ENCODE results near the gene TSPAN1. TPM values are rescaled to one million over a fixed set of nuclear protein-coding genes. Genes with fewer than 3 reads are reported as not detected.

Gene TSPAN1
- total RNA-seq, 1 experiment from 2014 or later, result 5.9 TPM

DNA sequence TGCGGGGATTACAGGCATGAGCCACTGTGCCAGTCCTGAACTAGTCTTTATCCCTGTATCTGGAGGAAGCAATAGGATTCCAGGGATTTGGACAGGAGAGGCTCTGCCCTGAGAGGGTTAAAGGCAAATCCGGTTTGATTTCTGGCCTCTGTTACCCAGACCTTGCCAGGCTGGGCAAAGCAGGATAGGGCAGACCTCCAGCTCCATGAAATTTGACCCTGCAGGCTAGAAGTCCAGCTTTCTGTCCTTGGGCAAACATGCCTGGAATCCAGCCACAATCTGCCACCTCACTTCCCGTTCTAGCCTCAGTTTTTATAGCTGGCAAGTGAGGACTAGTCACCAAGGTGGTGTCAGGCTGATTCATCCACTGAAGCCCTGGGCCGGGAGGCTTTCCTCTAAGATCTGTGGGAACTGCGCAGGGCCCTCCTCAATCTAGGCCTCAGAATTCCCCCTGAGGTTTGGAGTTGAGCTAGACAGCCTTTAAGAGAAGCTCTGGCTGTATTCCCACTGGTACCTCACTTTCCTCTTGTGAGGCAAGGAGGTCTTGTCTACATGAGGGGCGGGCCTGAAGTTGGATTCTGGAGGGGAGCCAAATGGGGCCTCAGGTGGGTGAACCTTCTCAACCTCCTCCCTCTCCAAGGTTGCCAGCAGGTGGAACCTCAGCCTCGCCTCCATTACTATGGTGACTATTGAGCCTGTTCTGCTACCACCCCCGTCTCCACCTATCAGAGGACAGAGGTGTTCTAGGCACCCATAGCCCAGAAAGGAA is 8.4 kb downstream of the TSPAN1 start:
- in situ Hi-C loops (cut with HindIII; ENCODE audit: low sequenced_read_pairs), result no loop called here

DNA sequence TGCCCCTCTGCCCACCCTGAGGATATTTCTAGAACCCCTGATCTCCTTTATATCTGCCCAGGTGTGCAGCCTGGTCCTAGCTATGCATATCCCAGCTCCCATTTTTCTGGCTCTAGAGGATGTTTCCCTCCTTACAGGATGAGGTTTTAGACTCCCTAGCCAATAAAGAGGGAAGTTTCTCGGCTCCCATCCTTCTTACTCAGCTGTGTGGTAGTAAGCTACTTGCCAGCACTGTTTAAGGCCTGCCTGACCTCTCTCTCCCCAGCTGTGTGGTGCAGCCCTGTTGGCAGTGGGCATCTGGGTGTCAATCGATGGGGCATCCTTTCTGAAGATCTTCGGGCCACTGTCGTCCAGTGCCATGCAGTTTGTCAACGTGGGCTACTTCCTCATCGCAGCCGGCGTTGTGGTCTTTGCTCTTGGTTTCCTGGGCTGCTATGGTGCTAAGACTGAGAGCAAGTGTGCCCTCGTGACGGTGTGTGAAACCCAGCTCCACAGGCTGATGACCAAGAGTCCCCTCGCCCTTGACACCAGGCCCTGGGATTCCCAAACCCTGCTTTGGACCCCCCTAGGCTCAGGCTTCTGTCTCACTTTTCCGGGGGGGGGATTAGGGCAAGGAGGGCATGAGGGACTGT is 9.2 kb downstream of the TSPAN1 start:
- in situ Hi-C loops (cut with HindIII; ENCODE audit: low sequenced_read_pairs), result no loop called here

More for the DNA sequence above, 8.4 kb downstream of the TSPAN1 start:
- DNase-seq (ENCODE audit: low spot score), result peak; percentile 66

DNA sequence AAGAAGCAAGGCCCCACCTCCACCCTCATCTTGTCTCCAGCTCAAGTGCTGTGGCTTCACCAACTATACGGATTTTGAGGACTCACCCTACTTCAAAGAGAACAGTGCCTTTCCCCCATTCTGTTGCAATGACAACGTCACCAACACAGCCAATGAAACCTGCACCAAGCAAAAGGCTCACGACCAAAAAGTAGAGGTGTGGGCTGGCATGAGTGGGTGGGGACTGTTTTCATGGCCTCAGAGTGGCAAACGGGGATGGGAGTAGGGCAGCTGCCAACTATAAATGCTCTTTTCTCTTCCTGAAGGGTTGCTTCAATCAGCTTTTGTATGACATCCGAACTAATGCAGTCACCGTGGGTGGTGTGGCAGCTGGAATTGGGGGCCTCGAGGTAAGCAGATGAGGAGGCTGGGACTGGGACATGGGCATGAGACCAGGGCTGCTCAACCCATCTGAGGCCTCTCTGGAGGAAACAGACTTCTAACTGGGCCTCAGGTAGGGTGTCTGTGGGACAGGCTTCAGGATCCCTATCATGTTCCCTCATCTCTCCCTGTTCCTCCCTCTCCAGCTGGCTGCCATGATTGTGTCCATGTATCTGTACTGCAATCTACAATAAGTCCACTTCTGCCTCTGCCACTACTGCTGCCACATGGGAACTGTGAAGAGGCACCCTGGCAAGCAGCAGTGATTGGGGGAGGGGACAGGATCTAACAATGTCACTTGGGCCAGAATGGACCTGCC is 10.2 kb downstream of the TSPAN1 start:
- in situ Hi-C loops (cut with HindIII; ENCODE audit: low sequenced_read_pairs), result no loop called here
- DNase-seq (ENCODE audit: low spot score), result no peak

More for the DNA sequence above, 9.2 kb downstream of the TSPAN1 start:
- no peak for DNase-seq (ENCODE audit: low spot score)

DNA sequence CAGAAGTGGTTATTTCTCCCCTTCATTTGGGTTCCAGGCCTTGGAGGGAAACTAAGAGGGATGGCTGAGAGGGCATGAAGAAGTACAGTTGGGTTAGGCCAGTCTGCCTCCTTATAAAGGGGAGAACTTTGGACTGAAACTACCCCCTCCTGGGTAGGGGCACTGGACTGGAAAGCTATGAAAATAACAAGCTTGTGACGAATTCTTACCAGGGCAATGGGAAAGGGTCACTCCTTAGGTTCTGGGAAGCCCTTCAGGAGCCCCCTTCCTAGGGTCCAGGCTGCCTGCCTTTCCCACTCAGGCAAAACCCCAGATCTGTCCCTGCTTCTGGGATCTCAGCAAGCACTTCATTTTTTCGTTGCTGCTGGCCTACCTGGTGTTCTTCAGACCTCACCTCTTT is 11.2 kb downstream of the TSPAN1 start:
- DNase-seq (ENCODE audit: low spot score), result no peak
- in situ Hi-C loops (cut with HindIII; ENCODE audit: low sequenced_read_pairs), result no loop called here

DNA sequence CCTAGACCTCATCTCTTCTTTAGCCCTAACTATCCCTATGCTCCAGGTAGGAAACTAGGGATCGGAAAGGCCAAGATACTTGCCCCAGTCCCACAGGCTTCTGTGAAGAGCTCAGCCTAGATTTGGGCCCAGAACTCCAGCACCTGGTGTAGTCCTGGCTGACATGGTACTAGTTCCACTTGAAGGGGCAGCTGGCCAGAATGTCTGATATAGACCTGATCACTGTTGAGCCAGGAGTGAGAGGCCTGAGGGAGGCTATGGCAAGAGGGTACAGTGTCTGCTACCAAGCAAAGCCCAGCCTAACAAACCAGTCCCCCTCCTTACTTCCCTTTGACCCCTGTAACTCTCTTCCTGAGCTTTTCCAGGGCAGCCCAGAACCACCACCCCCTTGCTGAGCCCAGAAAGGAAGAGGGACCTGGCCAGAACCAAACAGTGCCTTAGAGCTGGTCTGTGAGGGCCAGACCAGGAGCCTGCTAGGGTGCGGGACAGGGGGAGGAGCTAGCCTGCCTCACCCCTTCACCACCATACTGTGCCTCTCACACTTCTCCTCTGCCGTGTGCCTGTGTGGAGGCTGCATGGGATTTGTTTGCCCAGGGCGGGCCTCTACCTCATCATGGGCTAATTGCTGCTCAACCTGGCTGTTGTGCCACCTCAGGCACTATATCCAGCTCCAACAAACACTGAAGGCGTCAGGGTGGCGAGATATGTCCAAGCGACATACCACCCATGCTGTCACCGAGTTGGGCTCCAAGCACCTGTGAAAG is 12.4 kb downstream of the TSPAN1 start:
- no peak for DNase-seq (ENCODE audit: low spot score)
- in situ Hi-C loops (cut with HindIII; ENCODE audit: low sequenced_read_pairs), result no loop called here

DNA sequence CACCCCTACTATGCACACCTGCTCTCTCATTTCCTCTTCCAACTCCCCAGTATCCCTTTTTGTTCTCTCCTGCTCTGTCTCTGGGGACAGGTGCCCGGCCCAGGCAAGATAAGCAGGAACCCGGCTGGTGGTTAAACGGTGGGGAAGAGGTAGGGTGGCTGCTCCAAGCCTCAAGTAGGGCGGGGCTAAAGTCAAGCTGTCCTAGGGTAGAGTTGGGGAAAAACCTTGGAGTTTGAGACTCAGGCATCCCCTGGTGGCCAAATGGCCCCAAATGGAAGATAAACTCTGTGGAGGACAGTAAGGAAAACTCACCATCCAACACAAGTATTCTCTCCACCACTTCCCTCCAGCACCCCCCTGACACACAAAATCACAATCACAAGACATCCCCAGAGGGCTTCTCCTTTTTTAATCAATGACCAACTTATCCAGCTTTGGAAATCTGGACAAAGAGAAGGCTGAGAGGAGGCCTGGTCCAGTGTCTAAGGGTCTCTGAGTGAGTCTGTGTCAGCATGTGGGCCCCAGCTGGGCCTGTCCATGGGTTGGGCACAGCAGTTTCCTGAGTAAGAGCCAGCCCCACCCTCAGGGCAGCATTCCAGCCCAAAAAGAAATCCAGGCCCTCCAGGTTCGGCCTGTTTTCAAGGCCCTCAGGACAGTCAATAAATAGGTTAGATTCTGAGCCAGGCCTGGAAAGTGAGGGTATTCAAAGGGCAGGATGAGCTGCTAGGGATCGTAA is 13.6 kb downstream of the TSPAN1 start:
- DNase-seq (ENCODE audit: low spot score), result no peak

DNA sequence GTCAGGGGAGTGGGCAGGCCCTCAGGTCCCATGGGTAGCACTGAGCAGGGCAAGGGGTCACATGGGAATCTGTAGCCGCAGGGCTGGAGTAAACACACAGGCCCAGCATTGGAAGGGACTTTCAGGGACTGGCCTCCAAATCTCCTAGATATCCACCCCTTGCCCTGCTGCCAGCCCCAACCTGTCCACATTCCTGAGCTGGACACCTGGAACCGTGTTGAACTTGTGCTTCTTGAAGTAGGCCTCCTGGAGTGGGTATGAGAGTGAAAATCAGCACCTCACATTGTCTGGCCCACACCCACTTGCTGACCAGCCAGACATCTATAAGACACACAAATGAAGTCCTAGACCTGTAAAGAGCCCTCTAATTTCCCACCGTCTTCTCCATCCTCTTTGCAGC is 15.7 kb downstream of the TSPAN1 start:
- in situ Hi-C loops (cut with HindIII; ENCODE audit: low sequenced_read_pairs), result no loop called here

More for the DNA sequence above, 13.6 kb downstream of the TSPAN1 start:
- in situ Hi-C loops (cut with HindIII; ENCODE audit: low sequenced_read_pairs), result no loop called here

DNA sequence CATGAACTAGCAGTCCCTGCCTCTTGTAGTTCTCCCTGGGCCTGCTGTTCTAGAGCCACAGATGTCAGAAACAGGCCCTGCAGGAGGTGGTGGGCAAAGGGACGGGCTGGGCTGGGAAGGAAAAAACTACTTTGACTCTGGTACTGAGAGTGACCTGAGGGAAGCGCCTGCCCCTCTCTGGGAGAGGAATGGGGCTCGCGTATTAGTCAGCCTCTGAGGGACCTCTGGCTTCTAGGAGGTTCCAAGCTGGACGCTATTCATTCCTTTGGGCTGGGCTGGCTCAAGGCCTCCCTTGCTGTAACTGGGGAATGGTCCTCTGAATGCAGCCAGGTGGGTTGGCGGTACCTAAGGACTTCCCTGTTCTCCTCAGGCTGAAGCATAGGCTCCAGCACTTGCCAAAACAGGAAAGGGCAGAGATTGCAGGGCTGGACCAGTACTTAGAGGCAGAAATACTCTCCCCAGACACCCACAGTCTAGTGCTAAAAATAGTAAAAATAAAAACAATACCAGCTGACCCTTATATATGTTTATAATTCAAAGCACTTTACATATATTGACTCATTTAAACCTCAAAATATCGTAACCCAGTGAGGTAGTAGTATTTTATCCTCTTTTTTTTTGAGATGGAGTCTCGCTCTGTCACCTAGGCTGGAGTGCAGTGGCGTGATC is 16.3 kb downstream of the TSPAN1 start:
- in situ Hi-C loops (cut with HindIII; ENCODE audit: low sequenced_read_pairs), result no loop called here
- no peak for DNase-seq (ENCODE audit: low spot score)

More for the DNA sequence above, 15.7 kb downstream of the TSPAN1 start:
- no peak for DNase-seq (ENCODE audit: low spot score)

DNA sequence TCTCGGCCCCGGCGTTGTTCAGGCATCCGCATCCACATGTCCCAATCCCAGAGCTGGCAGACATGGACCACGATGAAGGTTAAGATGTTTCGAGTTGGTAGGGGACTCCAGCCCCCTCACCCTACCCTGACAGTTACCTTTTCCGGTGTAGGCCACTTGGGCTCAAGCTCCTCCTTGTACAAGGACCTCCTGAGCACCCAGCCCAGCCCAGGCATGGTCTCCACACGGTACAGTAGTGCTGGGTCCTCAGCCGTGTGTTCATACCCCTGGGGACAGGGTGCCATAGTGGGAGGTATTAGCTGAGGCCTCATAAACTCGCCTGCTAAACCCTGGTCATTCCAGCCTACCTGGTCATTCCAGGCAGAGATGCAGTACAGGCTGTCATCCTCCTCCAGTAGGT is 17.3 kb downstream of the TSPAN1 start:
- in situ Hi-C loops (cut with HindIII; ENCODE audit: low sequenced_read_pairs), result no loop called here
- no peak for DNase-seq (ENCODE audit: low spot score)

DNA sequence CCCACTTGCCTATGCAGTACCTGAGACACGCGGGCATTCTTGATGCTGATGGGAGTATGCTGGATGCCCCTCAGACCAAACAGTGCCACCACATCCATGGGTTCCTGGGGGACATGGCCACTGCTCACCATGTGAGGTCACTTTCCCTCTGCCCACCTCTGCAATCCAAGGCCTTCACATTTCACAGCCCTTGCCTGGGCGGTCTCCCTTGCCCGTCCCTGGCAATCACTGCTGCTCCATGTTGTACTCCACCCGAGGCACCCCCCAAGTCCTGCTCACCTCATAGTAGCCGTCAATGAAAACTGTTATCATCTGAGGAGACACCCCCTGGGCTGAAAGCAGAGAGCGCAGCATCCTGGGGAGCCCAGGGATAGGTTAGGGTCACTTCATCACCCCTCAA is 18.4 kb downstream of the TSPAN1 start:
- in situ Hi-C loops (cut with HindIII; ENCODE audit: low sequenced_read_pairs), result no loop called here
- no peak for DNase-seq (ENCODE audit: low spot score)

DNA sequence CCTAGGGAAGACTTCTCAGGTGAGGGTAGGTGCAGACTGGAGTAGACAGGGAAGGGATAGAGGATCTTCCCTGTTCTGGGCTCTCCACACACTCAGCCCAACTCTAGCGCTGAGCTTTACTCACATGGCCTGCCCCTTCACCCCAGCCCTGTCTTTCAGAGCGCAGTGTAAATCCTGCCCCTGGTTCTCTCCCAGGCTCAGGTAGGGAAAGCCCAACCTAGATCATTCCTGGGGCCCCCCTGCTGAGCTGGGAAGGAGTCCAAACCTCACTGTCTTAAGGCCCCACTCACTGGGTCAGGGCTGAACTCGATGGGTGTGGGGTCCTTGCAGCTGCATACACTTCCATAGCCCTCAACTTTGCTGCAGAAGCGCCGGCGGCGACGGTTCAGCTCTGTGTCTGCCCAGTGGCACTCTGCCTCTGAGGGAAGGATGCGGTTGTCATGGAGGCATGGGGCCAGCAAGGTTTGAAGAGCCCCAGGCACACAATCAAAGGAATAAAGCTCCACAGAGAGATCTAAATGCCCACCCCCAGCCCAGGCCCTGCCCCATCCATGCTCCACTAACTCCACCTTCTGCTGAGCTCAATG is 19.2 kb downstream of the TSPAN1 start:
- in situ Hi-C loops (cut with HindIII; ENCODE audit: low sequenced_read_pairs), result no loop called here
- no peak for DNase-seq (ENCODE audit: low spot score)

DNA sequence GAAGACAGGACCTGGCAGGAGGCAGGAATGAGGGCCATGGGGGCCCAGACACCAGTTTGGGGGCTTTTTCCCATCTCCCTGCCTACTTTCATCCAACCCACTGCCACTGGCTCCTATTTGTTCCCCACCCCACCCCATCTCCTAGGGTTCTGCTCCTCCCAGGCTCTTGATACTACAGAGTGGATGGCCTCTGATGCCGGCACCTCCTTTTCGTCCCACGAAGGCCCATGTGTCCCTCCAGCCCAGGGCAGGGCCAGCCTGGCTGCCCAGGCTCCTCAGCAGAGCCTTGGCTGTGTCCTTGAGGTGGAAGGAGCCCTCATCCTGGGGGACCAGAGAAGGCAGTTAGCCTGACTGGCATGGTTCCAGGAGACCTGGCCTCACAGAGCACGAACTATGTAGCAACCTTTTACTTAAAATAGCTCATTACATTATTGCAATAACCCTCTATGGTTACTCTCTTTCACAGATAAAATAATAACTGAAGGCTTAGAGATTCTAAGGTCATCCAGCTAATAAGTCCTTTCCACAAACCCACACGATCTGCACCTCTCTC is 19.8 kb downstream of the TSPAN1 start:
- in situ Hi-C loops (cut with HindIII; ENCODE audit: low sequenced_read_pairs), result no loop called here
- DNase-seq (ENCODE audit: low spot score), result no peak

DNA sequence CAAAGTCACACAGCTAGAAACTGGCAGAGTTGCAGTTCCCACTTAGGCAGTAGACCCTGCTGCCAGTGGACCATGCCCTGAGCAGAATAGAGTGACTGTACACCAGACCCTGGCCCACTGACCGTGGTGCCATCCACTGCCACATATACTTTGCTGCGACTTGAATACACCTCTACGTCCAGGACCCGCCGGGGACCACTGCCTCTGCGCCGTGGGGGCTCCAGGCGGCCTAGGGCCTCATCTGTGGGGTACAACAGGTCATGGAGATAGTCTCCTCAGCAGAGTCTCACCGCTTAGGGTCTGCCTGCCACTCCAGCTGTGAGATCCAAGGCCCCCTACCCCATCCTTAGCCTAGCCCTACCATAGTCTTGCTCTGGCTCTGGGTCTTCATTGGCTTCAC is 21.7 kb downstream of the TSPAN1 start:
- in situ Hi-C loops (cut with HindIII; ENCODE audit: low sequenced_read_pairs), result no loop called here

DNA sequence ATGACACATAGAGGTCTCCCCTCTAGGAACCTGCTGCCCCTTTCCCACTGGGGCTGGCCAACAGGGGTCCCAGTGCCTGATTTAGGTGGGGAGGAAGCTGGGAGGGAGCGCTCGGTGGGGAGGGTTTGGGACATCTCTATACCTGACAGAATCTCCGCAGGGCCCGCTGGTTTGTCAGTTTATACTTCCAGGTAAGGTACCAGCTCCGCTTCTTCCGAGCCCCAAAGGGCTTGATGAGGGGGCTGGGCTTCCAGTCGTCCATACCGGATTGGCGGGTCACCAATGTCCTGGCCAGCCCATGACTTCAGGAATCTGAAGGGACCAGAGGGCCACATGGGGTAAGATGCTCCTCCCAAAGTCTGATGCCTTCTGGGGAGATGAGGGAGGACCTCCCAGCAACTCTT is 22.7 kb downstream of the TSPAN1 start:
- DNase-seq (ENCODE audit: low spot score), result no peak
- in situ Hi-C loops (cut with HindIII; ENCODE audit: low sequenced_read_pairs), result no loop called here

More for the DNA sequence above, 21.7 kb downstream of the TSPAN1 start:
- DNase-seq (ENCODE audit: low spot score), result no peak

DNA sequence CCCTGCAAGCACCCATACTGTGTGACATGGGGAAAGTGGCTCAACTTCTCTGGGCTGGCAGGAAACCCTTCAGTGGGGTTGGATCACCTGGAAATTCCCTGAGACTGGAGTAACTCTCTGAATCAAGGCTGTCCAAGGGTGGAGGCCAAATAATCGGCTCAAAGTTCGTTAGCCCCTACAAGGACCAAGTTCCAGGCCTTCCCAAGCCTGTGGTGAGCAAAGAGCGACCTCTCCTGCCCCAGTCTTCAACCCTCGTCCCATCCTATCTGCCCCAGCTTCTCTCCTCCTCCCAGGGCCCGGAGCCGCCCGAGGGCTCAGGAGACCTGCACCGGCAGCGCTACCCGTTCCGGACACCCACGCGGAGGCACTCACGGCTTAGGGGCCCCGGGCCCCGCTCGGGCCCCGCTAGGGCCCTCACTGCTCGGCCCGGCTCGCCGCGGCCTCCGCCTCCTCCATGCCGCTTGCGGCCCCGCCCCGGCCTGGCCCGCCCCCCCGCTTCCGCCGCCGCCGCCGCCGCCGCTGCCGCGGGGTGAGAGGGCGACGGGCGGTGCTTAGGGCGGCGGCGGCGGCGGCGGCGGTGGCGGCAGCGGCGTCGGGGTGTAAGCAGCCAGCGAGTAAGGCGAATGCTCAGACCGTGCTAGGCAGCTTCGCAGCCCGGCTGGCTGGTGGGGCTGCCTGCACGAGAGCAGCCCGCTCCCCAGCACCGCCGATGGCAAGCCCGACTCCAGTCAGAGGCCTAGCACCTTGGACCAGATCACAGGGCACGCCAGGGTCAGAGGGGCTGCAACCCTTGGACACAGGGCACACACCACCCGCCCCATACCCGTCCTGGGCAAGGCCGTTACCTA is 23.3 kb downstream of the TSPAN1 start, which contains the start of gene POMGNT1:
Gene POMGNT1 (minus strand): TSS at position 471 of the 848 bp plus-strand sequence. CDS start 613 bp downstream, outside the sequence.
- in situ Hi-C loops (cut with HindIII; ENCODE audit: low sequenced_read_pairs), result no loop called here
- peak; percentile 73 for DNase-seq (ENCODE audit: low spot score)

DNA sequence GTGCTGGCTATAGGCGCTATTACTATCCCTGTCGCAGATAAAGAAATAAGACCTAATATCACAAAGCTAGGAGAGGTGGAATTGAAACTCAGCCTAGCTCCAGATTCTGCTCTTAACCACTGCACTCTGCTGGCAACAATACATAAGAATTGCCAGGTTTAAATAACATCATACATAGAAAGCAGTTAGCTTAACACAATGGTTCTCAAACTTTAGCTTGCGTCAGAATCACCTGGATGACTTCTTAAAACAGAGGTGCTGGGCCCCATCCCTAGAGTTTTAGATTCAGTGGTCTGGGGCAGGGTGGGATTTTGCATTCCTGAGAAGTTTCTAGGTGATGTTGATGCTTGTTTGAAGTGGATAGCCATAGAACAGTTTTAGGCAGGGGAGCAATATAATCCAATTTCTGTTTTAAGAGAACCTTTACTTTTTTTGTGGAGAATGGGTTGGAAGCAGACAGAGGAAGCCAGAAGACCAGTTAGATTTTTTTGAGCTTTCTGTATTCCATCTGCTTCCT is 24.4 kb downstream of the TSPAN1 start:
- in situ Hi-C loops (cut with HindIII; ENCODE audit: low sequenced_read_pairs), result no loop called here
- DNase-seq (ENCODE audit: low spot score), result no peak
